ENCODE data around the gene ZFP3.
"Not testable (repeated sequence)": the region's sequence is repeated elsewhere in the genome, so short reads cannot be mapped to it uniquely, and the experiment has no call there.

Gene ZFP3

GRCh38 chr17:5065227-5065744 lies 13.0 kb upstream of the ZFP3 start:
- intact Hi-C loops (cut with DNase I; ENCODE audit: low total_unique reads), result no loop called here
- no peak for DNase-seq
- Histone ChIP-seq H3K4me1 (no peaks in the 10 kb centered on the region), H3K9me3 (no peaks in the 10 kb centered on the region), H3K36me3 (no peaks in the 10 kb centered on the region), H3K27me3 (peaks cover 0 to 6% of the 10 kb centered on the region in 2 donors), H3K27ac (no peak overlapping the region), H3K4me3 (no peak overlapping the region)
- TF ChIP-seq CTCF (IDR thresholded peaks at IDR 0.05), result no peak

GRCh38 chr17:5068236-5068635 lies 10.0 kb upstream of the ZFP3 start:
- Histone ChIP-seq H3K27me3 (peaks cover 0 to under 1% of the 10 kb centered on the region in 2 donors), H3K4me3 (no peak overlapping the region), H3K4me1 (no peaks in the 10 kb centered on the region), H3K27ac (no peak overlapping the region), H3K36me3 (no peaks in the 10 kb centered on the region), H3K9me3 (no peaks in the 10 kb centered on the region)
- intact Hi-C loops (cut with DNase I; ENCODE audit: low total_unique reads), result no loop called here
- no peak for DNase-seq
- no peak for TF ChIP-seq CTCF (IDR thresholded peaks at IDR 0.05)

- DNase-seq, result no peak
- H3K4me3 ChIP-seq, result no peak overlapping the region
- TF ChIP-seq CTCF (IDR thresholded peaks at IDR 0.05), result no peak
- no peaks in the 10 kb centered on the region for H3K27me3 ChIP-seq
- no peaks in the 10 kb centered on the region for H3K36me3 ChIP-seq
- H3K9me3 ChIP-seq, result no peaks in the 10 kb centered on the region
- no peak overlapping the region for H3K27ac ChIP-seq
- H3K4me1 ChIP-seq, result no peaks in the 10 kb centered on the region
- intact Hi-C loops (cut with DNase I; ENCODE audit: low total_unique reads), result no loop called here
These were observed 8.5 kb upstream of the ZFP3 start for GRCh38 chr17:5069724-5070123.

- H3K9me3 ChIP-seq; intact Hi-C loops (cut with DNase I; ENCODE audit: low total_unique reads); H3K4me3 ChIP-seq; DNase-seq; H3K27me3 ChIP-seq; H3K36me3 ChIP-seq; H3K27ac ChIP-seq: not testable (repeated sequence)
- peaks cover 0 to 20% (median 11%) of the 10 kb centered on the region in 4 donors for H3K4me1 ChIP-seq
These were observed 2.8 kb upstream of the ZFP3 start for GRCh38 chr17:5075472-5075871.

- H3K36me3 ChIP-seq; DNase-seq; intact Hi-C loops (cut with DNase I; ENCODE audit: low total_unique reads); H3K9me3 ChIP-seq; H3K27me3 ChIP-seq: not testable (repeated sequence)
- H3K4me3 ChIP-seq, result peak overlapping the region; percentile 76 to 90
- peak overlapping the region; percentile 77 to 88 for H3K27ac ChIP-seq
- H3K4me1 ChIP-seq, result peaks cover 0 to 20% (median 11%) of the 10 kb centered on the region in 4 donors
These were observed 992 bp upstream of the ZFP3 start for GRCh38 chr17:5077275-5077674.

- TF ChIP-seq CTCF (IDR thresholded peaks at IDR 0.05), result no peak
- no peaks in the 10 kb centered on the region for H3K27me3 ChIP-seq
- peak overlapping the region; percentile 76 to 90 for H3K4me3 ChIP-seq
- peaks cover under 1 to 12% (median 8%) of the 10 kb centered on the region in 3 donors for H3K36me3 ChIP-seq
- H3K27ac ChIP-seq, result peak overlapping the region; percentile 77 to 88
- intact Hi-C loops (cut with DNase I; ENCODE audit: low total_unique reads), result no loop called here
- H3K9me3 ChIP-seq, result peaks cover 0 to under 1% (median 0%) of the 10 kb centered on the region in 3 donors
- no peak for DNase-seq
- H3K4me1 ChIP-seq, result peaks cover 0 to 20% (median 11%) of the 10 kb centered on the region in 4 donors
These were observed 524 bp upstream of the ZFP3 start for GRCh38 chr17:5077781-5078105.

GRCh38 chr17:5080591-5080990 lies 2.3 kb downstream of the ZFP3 start:
- no peak for DNase-seq
- no peak for TF ChIP-seq CTCF (IDR thresholded peaks at IDR 0.05)
- Histone ChIP-seq H3K4me1 (peaks cover 0 to 20% (median 11%) of the 10 kb centered on the region in 4 donors), H3K27me3 (no peaks in the 10 kb centered on the region), H3K9me3 (peaks cover 0 to 24% (median 10%) of the 10 kb centered on the region in 3 donors), H3K36me3 (peaks cover 26 to 31% (median 29%) of the 10 kb centered on the region in 3 donors), H3K27ac (no peak overlapping the region), H3K4me3 (no peak overlapping the region)
- intact Hi-C loops (cut with DNase I; ENCODE audit: low total_unique reads), result no loop called here

Data from tibial artery (tissue), 4 donors.